Measurements from ENCODE around the gene XDH.

Gene XDH

DNA sequence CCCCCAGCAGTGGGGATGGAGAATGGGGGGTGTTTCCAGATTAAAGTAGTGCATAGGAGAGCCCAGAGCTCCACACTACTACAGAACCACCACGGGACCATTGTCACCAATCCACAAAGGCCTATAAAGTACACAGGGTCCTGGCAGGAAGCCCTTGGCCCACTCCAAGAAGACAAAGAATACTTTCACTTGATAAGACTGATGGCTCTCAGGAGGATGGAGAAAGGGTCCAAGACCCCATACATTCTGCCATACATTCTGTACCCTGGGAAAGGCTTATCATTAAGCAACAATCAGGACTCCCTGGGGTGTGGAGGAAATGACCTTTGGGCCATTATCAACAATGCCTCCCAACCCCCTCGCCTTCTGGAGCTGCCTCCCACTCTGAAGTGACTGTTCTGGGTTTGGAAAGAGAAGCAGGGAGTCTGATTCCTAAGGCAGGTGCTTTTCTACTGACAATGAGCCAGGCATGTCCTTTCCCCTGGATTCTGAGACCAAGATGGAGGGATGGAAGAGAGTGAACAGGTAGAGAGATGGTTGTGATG, 85.4 kb downstream of the XDH start:
- DNase-seq (ENCODE audit: low read depth), result no peak

DNA sequence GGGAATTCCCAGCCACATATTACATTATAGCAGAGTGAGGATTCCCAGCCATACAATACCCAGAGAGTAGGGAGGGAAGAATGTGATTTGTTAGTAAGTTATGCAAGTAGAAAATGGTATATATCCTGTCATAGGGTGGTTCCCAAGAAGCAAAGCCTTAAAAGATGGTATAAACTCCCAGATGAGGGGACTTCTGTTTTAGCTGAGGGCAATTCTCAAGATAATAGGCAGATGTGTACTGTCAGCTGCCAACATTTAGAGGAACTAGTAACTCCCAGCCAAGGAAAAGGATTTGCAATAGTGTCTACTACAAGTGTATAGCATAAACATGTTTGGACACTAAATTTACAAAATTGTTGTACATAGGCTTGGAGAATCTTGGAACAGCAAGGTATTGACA, 86.5 kb downstream of the XDH start:
- DNase-seq (ENCODE audit: low read depth), result no peak

DNA sequence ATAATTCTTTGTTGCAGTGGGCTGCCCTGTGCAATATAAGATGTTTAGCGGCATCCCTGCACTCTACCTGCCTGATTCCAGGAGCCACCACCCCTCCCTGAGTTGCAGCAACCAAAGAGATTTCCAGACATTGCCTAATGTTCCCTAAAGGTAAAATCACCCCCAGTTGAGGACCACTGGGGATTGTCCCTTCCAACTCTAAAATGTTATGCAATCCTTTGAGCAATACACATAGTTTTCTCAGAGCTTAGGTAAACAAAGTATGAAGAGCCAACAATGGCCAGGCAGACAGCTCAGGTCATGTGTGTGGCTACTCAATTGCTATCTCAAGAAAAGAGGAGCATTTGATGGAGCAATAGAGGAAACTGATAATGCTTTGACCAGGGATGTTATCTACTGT, 87.0 kb downstream of the XDH start:
- no peak for DNase-seq (ENCODE audit: low read depth)

DNA sequence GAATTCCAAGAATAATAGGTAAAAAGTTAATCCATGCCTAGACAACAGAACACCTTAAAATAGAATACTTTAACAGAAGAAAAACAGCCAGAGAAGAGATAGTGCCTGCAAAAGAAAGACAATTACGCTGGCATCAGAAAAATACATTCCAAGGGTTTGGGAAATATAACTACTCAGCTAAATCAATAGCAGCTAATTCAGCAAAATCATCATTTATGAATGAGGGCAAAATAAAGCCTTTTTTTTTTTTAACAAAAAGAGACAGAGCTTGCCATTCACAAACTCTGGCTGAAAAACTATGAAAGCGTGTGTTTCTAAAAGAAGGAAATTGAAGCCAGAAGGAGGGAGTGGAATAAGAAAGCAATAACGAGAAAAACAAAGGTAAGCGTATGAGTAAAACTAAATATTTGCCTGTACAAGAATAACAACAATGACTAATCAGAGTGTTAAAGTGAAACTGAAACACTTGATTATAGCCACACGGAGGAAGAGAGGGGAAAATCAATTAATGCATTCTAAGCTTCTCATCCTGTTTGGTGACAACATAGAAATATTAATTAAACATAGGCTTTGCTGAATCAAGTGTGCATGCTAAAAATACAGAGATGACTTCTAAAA, 90.4 kb downstream of the XDH start:
- DNase-seq (ENCODE audit: low read depth), result no peak

DNA sequence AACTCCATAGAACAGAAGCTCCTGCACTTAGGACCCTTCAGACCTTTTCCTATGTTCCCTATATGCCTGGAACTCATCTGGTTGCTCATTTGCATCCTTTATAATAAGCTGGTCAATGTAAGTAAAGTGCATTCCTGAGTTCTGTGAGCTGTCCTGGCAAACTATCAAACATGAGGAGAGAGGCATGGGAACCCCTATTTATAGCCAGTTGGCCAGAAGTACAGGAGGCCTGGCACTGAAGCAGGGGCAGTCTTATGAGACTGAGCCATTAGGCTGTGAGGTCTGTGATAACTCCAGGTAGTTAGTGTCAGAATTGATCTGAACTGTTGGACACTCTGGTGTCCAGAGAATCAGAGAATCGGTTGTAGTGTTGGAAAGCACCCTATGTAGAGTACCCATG, 92.2 kb downstream of the XDH start:
- DNase-seq (ENCODE audit: low read depth), result no peak

GRCh38 chr2:31319406-31320175, 95.0 kb downstream of the XDH start:
- no peak for DNase-seq (ENCODE audit: low read depth)

DNA sequence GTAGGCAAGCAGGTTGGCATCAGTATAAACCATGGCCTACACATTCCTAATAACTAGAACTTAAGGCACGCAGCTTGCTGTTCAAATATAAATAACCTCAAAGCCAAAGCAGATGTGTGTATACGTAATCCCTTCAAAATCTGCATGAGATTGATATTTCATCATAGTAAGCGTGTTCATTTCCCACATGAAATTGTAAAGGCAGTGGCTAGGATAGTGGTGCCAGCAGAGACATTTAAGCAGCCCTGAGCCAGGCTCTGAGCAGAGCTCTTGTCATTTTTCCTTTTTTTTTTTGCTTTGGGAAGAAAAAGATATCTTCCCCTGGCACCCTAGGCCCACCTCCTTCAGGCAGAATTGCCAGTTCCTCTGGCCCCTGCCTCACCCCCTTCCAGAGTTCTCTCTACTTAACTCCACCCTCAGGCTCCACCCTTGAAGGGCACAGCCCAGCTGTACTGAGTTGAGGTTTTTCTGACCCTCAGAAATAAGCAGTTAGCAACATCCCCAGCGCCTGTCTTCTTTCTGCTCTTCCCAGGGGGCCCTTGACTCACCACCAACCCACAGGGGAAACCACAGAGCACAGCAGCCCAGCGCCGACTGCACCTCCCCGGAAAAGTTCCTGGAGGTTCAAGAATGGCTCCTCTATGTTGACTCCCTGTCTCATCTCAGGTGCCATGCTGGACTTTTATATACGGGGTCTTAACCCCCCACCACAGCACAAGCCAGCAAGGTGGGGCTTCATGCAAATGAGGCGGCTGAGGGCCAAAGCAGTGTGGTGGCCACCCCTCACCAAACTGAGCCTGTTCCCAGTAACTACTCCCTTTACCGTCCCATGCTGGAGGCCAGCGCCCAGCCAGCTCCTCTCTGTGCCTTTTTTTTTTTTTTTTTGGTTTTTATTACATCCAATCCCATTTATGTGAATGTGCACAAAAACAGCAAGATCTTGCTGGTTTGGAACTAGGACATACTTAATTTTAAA, 95.9 kb downstream of the XDH start:
- peak; percentile 72 for DNase-seq (ENCODE audit: low read depth)

DNA sequence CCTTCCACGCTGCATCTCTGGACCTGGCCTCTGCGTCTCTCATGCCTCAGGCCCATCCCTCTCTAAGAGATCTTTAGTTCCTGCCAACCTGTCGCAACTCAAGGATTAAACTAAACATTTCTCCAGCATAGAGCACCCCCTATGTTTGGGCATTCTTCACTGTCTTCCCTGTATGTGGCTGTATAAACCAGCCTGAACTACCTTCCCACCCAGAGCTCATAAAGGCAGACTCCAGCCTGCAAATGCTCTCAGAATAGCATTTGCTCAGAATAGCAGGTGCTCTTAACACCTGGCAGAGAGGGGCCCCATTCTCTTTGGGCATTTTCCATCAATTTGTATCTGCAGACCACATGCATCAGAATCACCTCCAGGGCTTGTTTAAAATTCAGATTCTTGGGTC, 97.1 kb downstream of the XDH start:
- no peak for DNase-seq (ENCODE audit: low read depth)

- DNase-seq (ENCODE audit: low read depth), result no peak
Observed at GRCh38 chr2:31314761-31315160, 99.8 kb downstream of the XDH start.

GRCh38 chr2:31312898-31313297, 101.6 kb downstream of the XDH start:
- peak; percentile 82 for DNase-seq (ENCODE audit: low read depth)

GRCh38 chr2:31304816-31305215, 109.7 kb downstream of the XDH start:
- no peak for DNase-seq (ENCODE audit: low read depth)

- no peak for DNase-seq (ENCODE audit: low read depth)
Observed at GRCh38 chr2:31302940-31303563, 111.5 kb downstream of the XDH start.

- no peak for DNase-seq (ENCODE audit: low read depth)
Observed at GRCh38 chr2:31300309-31300708, 114.2 kb downstream of the XDH start.

- DNase-seq (ENCODE audit: low read depth), result no peak
Observed at GRCh38 chr2:31299547-31299946, 115.0 kb downstream of the XDH start.

DNA sequence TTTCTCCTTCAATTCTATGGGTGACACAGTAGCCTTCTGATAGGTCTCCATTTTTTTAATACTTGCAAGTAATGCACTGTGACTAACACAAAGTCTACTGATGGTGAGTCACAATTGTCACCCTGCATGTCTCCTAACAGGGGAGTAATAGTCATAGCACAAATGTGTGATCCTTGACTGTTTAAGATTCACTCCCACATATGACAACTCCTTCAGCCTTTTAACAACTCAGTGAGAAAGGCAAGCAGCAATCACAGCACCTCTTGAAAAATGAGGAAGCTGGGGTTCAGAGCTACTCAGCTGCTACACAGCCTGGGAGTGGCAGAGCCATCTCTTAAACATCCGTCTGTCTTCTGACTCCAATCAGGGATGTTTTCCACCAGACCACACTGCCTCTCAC, 116.8 kb downstream of the XDH start:
- no peak for DNase-seq (ENCODE audit: low read depth)

DNA sequence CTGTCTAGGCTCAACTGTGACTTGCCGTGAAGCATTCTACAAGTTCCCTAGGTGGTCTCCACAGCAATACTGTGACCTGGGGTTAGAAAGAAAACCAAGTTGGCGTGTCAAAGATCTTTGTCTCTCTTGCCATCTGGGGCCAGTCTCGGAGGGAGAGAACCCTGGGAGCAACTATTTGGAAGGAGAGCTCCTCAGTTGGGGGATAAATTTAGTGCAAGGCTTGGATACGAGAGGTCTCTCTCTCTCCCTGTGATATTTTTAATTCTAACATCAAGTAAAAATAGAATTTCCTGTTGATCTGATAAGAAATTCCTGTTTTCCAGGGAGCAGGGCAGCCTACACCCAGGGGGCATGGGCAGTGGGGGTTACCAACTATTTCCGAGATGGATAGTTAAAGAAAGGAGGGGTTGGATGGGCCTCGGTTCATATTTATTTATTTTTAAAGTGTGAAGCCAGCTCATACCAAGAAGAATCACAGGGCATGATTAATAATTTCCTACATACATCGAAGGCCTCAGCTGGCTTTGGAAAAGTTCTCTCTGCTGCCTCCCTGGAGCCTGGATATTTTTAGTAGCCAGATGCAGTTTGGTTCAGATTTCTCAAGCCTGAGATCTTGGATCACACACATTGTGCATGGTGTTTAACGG, 117.8 kb downstream of the XDH start:
- no peak for DNase-seq (ENCODE audit: low read depth)

- DNase-seq (ENCODE audit: low read depth), result no peak
Observed at GRCh38 chr2:31294196-31294595, 120.3 kb downstream of the XDH start.

DNA sequence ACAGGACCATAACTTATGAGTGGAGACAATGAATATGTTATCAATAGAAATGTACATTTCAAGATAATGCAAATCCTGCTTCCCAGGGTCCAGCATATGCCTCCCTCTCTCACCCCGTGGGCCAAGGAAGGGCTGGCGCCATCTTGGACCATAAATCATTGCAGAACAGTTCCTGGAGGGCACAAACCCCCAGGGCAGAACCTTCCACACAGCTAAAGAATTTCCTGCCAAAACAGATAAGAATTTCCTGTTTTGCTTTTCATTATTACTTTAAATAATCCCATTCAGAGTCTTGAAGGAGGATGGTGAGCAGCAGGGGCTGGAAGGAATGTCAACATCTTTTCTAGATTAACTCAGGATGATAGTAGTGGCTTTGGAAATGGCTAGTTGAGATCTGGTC, 126.9 kb downstream of the XDH start:
- DNase-seq (ENCODE audit: low read depth), result no peak

DNA sequence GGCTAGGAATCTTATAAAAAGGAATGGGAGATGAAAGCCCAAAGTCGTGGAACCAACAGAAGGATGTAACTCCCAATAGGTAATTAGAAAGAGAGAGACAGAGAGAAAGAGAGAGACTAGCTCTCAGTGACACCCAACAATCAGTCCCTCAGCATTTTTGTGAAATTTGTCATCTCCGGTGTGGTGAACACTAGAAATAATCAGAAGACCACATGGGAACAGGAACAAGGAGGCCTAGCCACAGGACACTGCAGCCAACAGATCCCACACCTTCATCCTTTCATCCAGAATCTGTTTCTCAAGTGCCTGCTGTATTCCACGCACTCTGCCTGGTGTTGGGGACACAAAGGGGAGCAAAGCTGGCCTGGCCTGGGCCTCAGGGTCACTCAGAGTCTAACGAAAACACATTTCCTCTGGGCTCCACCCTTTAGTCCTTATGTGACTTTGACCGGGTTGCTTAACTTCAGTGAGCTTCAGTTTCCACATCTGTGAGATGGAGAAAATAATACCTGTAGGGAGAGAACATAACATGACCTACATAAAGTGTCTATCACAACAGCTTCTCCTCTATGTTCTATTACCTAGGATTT, 127.5 kb downstream of the XDH start:
- DNase-seq (ENCODE audit: low read depth), result no peak

GRCh38 chr2:31286230-31286629, 128.3 kb downstream of the XDH start:
- DNase-seq (ENCODE audit: low read depth), result no peak

All from non-pigmented ciliary epithelial cell (primary cell).